Activated CD4-positive, alpha-beta memory T cell treated with anti-CD3 and anti-CD28 coated beads for 36 hours (primary cell): ENCODE measurements around the gene CTIF. TPM values are rescaled to one million over a fixed set of nuclear protein-coding genes. Genes with fewer than 3 reads are reported as not detected.
"Not testable (repeated sequence)": the region's sequence is repeated elsewhere in the genome, so short reads cannot be mapped to it uniquely, and the experiment has no call there.

Experiments
- CTCF ChIA-PET: fragments of 350-600 bp; sonication (Branson Sonifier 250); formaldehyde crosslinking; loops from one replicate; lab custom pipeline; 2021; ENCODE audit warnings: antibody characterized with exemption, inconsistent platforms; lab: Charles Lee
- POLR2A ChIA-PET: fragments of 350-600 bp; sonication (Branson Sonifier 250); formaldehyde crosslinking; loops from one replicate; lab custom pipeline; 2021; ENCODE audit warnings: antibody characterized with exemption; lab: Charles Lee
- DNase-seq: peaks from one replicate; pipeline ENCODE4 v3.0.0-alpha.2; 2020
- H3K27ac Mint-ChIP-seq: one replicate; pipeline ENCODE4 v1.8.0; 2021; ENCODE audit warnings: mixed read lengths
- H3K27me3 Mint-ChIP-seq: one replicate; pipeline ENCODE4 v1.8.0; 2021; ENCODE audit warnings: mixed read lengths
- H3K36me3 Mint-ChIP-seq: one replicate; pipeline ENCODE4 v1.8.0; 2021; ENCODE audit warnings: mixed read lengths
- H3K4me1 Mint-ChIP-seq: one replicate; pipeline ENCODE4 v1.8.0; 2021; ENCODE audit warnings: low read depth, mixed read lengths
- H3K4me3 Mint-ChIP-seq: one replicate; pipeline ENCODE4 v1.8.0; 2021; ENCODE audit warnings: mild to moderate bottlenecking, mixed read lengths
- H3K9me3 Mint-ChIP-seq: one replicate; pipeline ENCODE4 v1.8.0; 2021; ENCODE audit warnings: mixed read lengths
- intact Hi-C: fragments of 100-400 bp; cut with micrococcal nuclease; formaldehyde crosslinking; loops from one replicate; pipeline ENCODE4 v1.15.1; 2023
- total RNA-seq, 2 experiments: library from RNA; stranded (reverse); gene quantifications; one replicate each; pipeline ENCODE4 v1.2.3, GENCODE V29; 2021

The CTIF gene
- total RNA-seq, 2 experiments from 2014 or later: 4.6 to 5.8 TPM

- no peak overlapping the region for H3K4me3 Mint-ChIP-seq
- H3K27ac Mint-ChIP-seq: no peak overlapping the region
- DNase-seq: no peak
- ChIA-PET POLR2A (no interaction called here), CTCF (no interaction called here)
- H3K27me3 Mint-ChIP-seq: no peaks in the 10 kb centered on the region
- peaks cover 2% of the 10 kb centered on the region for H3K4me1 Mint-ChIP-seq
- intact Hi-C loops: no loop called here
- H3K36me3 Mint-ChIP-seq: no peaks in the 10 kb centered on the region
- peaks cover 3% of the 10 kb centered on the region for H3K9me3 Mint-ChIP-seq
These were observed 323.9 kb downstream of the CTIF start for GRCh38 chr18:48862678-48863270.

GRCh38 chr18:48863432-48864065, 324.7 kb downstream of the CTIF start:
- Mint-ChIP-seq H3K27me3 (no peaks in the 10 kb centered on the region), H3K4me1 (peaks cover 10% of the 10 kb centered on the region), H3K9me3 (peaks cover 3% of the 10 kb centered on the region), H3K4me3 (no peak overlapping the region), H3K36me3 (no peaks in the 10 kb centered on the region), H3K27ac (no peak overlapping the region)
- ChIA-PET POLR2A (no interaction called here), CTCF (no interaction called here)
- no peak for DNase-seq
- intact Hi-C loops: no loop called here

GRCh38 chr18:48864876-48865275, 326.0 kb downstream of the CTIF start:
- H3K4me3 Mint-ChIP-seq: no peak overlapping the region
- POLR2A ChIA-PET: no interaction called here
- intact Hi-C loops: no loop called here

GRCh38 chr18:48866028-48866733, 327.4 kb downstream of the CTIF start:
- Mint-ChIP-seq H3K27ac (no peak overlapping the region), H3K4me1 (peaks cover 24% of the 10 kb centered on the region)
- CTCF ChIA-PET: no interaction called here

More at GRCh38 chr18:48864876-48865275, 326.0 kb downstream of the CTIF start:
- CTCF ChIA-PET: no interaction called here
- H3K27ac Mint-ChIP-seq: no peak overlapping the region
- H3K27me3 Mint-ChIP-seq: no peaks in the 10 kb centered on the region
- peaks cover 3% of the 10 kb centered on the region for H3K9me3 Mint-ChIP-seq
- no peaks in the 10 kb centered on the region for H3K36me3 Mint-ChIP-seq
- H3K4me1 Mint-ChIP-seq: peaks cover 23% of the 10 kb centered on the region
- DNase-seq: no peak

GRCh38 chr18:48866856-48867255, 328.0 kb downstream of the CTIF start:
- POLR2A ChIA-PET: interaction anchor here (1.1 kb wide), 1 partner anchor 79 kb away, joined by 3 read pairs; no protein-coding TSS in a partner anchor
- intact Hi-C loops: no loop called here
- H3K9me3 Mint-ChIP-seq: peaks cover 3% of the 10 kb centered on the region
- no peak overlapping the region for H3K27ac Mint-ChIP-seq
- no peaks in the 10 kb centered on the region for H3K36me3 Mint-ChIP-seq
- CTCF ChIA-PET: no interaction called here
- no peak for DNase-seq
- H3K4me3 Mint-ChIP-seq: no peak overlapping the region
- H3K4me1 Mint-ChIP-seq: peaks cover 24% of the 10 kb centered on the region
- no peaks in the 10 kb centered on the region for H3K27me3 Mint-ChIP-seq

More at GRCh38 chr18:48866028-48866733, 327.4 kb downstream of the CTIF start:
- Mint-ChIP-seq H3K4me3 (no peak overlapping the region), H3K36me3 (no peaks in the 10 kb centered on the region), H3K9me3 (peaks cover 3% of the 10 kb centered on the region), H3K27me3 (no peaks in the 10 kb centered on the region)
- DNase-seq: no peak
- POLR2A ChIA-PET: no interaction called here
- intact Hi-C loops: no loop called here

- H3K4me1 Mint-ChIP-seq: peaks cover 33% of the 10 kb centered on the region
- no peaks in the 10 kb centered on the region for H3K27me3 Mint-ChIP-seq
- ChIA-PET POLR2A (interaction anchor here (0.6 to 2.4 kb wide), 11 partner anchors 12 to 91 kb away, joined by 3 to 12 read pairs (median 4); no protein-coding TSS in a partner anchor), CTCF (interaction anchor here (1.0 to 2.0 kb wide), 3 partner anchors 45 to 91 kb away, joined by 3 to 14 read pairs (median 5); no protein-coding TSS in a partner anchor)
- H3K27ac Mint-ChIP-seq: peak overlapping the region; percentile 99
- H3K9me3 Mint-ChIP-seq: peaks cover 3% of the 10 kb centered on the region
- H3K36me3 Mint-ChIP-seq: no peaks in the 10 kb centered on the region
- DNase-seq: no peak
- intact Hi-C loops: loop anchor here (1.0 to 2.0 kb wide), 7 partner anchors 26 to 592 kb away; partner anchors contain the start of gene DYM
- H3K4me3 Mint-ChIP-seq: peak overlapping the region; percentile 57
These were observed 329.1 kb downstream of the CTIF start for GRCh38 chr18:48867978-48868377.

GRCh38 chr18:48868468-48869466, 329.9 kb downstream of the CTIF start:
- POLR2A ChIA-PET: interaction anchor here (0.6 to 2.4 kb wide), 17 partner anchors 13 to 618 kb away, joined by 3 to 17 read pairs (median 4); partner anchors contain the start of gene C18orf32
- peak overlapping the region; percentile 57 for H3K4me3 Mint-ChIP-seq
- peaks cover 38% of the 10 kb centered on the region for H3K4me1 Mint-ChIP-seq
- H3K27ac Mint-ChIP-seq: peak overlapping the region; percentile 99
- DNase-seq: peak; percentile 87
- no peaks in the 10 kb centered on the region for H3K36me3 Mint-ChIP-seq
- H3K9me3 Mint-ChIP-seq: peaks cover 3% of the 10 kb centered on the region
- intact Hi-C loops: loop anchor here (1.0 to 2.0 kb wide), 8 partner anchors 26 to 592 kb away; partner anchors contain the start of gene DYM
- CTCF ChIA-PET: interaction anchor here (1.0 to 2.0 kb wide), 6 partner anchors 34 to 91 kb away, joined by 3 to 14 read pairs (median 4); no protein-coding TSS in a partner anchor
- no peaks in the 10 kb centered on the region for H3K27me3 Mint-ChIP-seq

- intact Hi-C loops: loop anchor here (1.0 to 2.0 kb wide), 2 partner anchors 54 to 63 kb away; no protein-coding TSS in a partner anchor
- ChIA-PET POLR2A (interaction anchor here (1.0 to 2.4 kb wide), 9 partner anchors 14 to 617 kb away, joined by 3 to 17 read pairs (median 6); partner anchors contain the start of gene C18orf32), CTCF (interaction anchor here (1.0 to 2.0 kb wide), 5 partner anchors 35 to 92 kb away, joined by 3 to 14 read pairs (median 3); no protein-coding TSS in a partner anchor)
- Mint-ChIP-seq H3K27me3 (no peaks in the 10 kb centered on the region), H3K9me3 (peaks cover 3% of the 10 kb centered on the region), H3K27ac (peak overlapping the region; percentile 99), H3K4me1 (peaks cover 42% of the 10 kb centered on the region), H3K36me3 (no peaks in the 10 kb centered on the region), H3K4me3 (peak overlapping the region; percentile 20)
- no peak for DNase-seq
These were observed 330.8 kb downstream of the CTIF start for GRCh38 chr18:48869591-48869990.

- H3K27me3 Mint-ChIP-seq, H3K4me3 Mint-ChIP-seq, H3K36me3 Mint-ChIP-seq, CTCF ChIA-PET, POLR2A ChIA-PET, intact Hi-C loops, H3K9me3 Mint-ChIP-seq, DNase-seq, H3K27ac Mint-ChIP-seq: not testable (repeated sequence)
- peaks cover 42% of the 10 kb centered on the region for H3K4me1 Mint-ChIP-seq
These were observed 332.1 kb downstream of the CTIF start for GRCh38 chr18:48870926-48871325.

GRCh38 chr18:48871391-48872166, 332.7 kb downstream of the CTIF start:
- Mint-ChIP-seq H3K4me3 (no peak overlapping the region), H3K9me3 (no peaks in the 10 kb centered on the region), H3K36me3 (no peaks in the 10 kb centered on the region), H3K27ac (no peak overlapping the region), H3K27me3 (no peaks in the 10 kb centered on the region), H3K4me1 (peaks cover 42% of the 10 kb centered on the region)
- no peak for DNase-seq
- POLR2A ChIA-PET: no interaction called here
- intact Hi-C loops: no loop called here
- CTCF ChIA-PET: no interaction called here
